ENCODE measurements around the gene DMXL1.

The DMXL1 gene

GRCh38 chr5:119292701-119293515, 222.0 kb downstream of the DMXL1 start:
- no peak for TF ChIP-seq CTCF (IDR thresholded peaks at IDR 0.05; ENCODE audit: extremely low read depth, missing control alignments)
- DNase-seq (ENCODE audit: low spot score): no peak

- no peak for DNase-seq (ENCODE audit: low spot score)
- no peak for TF ChIP-seq CTCF (IDR thresholded peaks at IDR 0.05; ENCODE audit: extremely low read depth, missing control alignments)
Measured at GRCh38 chr5:119293516-119293829, 222.6 kb downstream of the DMXL1 start.

Measured in GM20000 (cell line).